ENCODE results near the gene MAP3K1.
A peak's percentile ranks its signal among the peaks of the same experiment; 100 is the strongest.

The MAP3K1 gene

GRCh38 chr5:56814361-56814962 lies 887 bp upstream of the MAP3K1 start:
- TF ChIP-seq POLR2AphosphoS5 (IDR thresholded peaks at IDR 0.05; ENCODE audit: low read depth, low read length), result no peak
- TF ChIP-seq, protein P1, sequence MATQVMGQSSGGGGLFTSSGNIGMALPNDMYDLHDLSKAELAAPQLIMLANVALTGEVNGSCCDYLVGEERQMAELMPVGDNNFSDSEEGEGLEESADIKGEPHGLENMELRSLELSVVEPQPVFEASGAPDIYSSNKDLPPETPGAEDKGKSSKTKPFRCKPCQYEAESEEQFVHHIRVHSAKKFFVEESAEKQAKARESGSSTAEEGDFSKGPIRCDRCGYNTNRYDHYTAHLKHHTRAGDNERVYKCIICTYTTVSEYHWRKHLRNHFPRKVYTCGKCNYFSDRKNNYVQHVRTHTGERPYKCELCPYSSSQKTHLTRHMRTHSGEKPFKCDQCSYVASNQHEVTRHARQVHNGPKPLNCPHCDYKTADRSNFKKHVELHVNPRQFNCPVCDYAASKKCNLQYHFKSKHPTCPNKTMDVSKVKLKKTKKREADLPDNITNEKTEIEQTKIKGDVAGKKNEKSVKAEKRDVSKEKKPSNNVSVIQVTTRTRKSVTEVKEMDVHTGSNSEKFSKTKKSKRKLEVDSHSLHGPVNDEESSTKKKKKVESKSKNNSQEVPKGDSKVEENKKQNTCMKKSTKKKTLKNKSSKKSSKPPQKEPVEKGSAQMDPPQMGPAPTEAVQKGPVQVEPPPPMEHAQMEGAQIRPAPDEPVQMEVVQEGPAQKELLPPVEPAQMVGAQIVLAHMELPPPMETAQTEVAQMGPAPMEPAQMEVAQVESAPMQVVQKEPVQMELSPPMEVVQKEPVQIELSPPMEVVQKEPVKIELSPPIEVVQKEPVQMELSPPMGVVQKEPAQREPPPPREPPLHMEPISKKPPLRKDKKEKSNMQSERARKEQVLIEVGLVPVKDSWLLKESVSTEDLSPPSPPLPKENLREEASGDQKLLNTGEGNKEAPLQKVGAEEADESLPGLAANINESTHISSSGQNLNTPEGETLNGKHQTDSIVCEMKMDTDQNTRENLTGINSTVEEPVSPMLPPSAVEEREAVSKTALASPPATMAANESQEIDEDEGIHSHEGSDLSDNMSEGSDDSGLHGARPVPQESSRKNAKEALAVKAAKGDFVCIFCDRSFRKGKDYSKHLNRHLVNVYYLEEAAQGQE (IDR thresholded peaks at IDR 0.05; ENCODE audit: insufficient read depth in 1 of 2, low read depth in 2 of 2, low read length in 2 of 2), result no peak
- no peak for TF ChIP-seq SIN3A (IDR thresholded peaks at IDR 0.05; ENCODE audit: borderline replicate concordance, insufficient read depth, low read length)
- no peak for TF ChIP-seq FOXP2 (optimal IDR thresholded peaks at IDR 0.05; ENCODE audit: borderline replicate concordance, extremely low read depth, extremely low read length, insufficient read depth)
- no peak for TF ChIP-seq TAF1 (IDR thresholded peaks at IDR 0.05; ENCODE audit: borderline replicate concordance, insufficient read depth, low read length)

GRCh38 chr5:56815658-56816545 lies 553 bp downstream of the MAP3K1 start:
- TF ChIP-seq FOXP2 (optimal IDR thresholded peaks at IDR 0.05; ENCODE audit: borderline replicate concordance, extremely low read depth, extremely low read length, insufficient read depth), result no peak
- no peak for TF ChIP-seq SIN3A (IDR thresholded peaks at IDR 0.05; ENCODE audit: borderline replicate concordance, insufficient read depth, low read length)
- TF ChIP-seq POLR2AphosphoS5 (IDR thresholded peaks at IDR 0.05; ENCODE audit: low read depth, low read length), result no peak
- TF ChIP-seq, protein P1 (IDR thresholded peaks at IDR 0.05; ENCODE audit: insufficient read depth in 1 of 2, low read depth in 2 of 2, low read length in 2 of 2), result no peak
- no peak for TF ChIP-seq TAF1 (IDR thresholded peaks at IDR 0.05; ENCODE audit: borderline replicate concordance, insufficient read depth, low read length)

- 0 out of 2 replicates have a peak, but pooled peaks have one; percentile 19 for TF ChIP-seq SIN3A (IDR thresholded peaks at IDR 0.05; ENCODE audit: borderline replicate concordance, insufficient read depth, low read length)
- no peak for TF ChIP-seq POLR2AphosphoS5 (IDR thresholded peaks at IDR 0.05; ENCODE audit: low read depth, low read length)
Observed at GRCh38 chr5:56816546-56817081, 1.3 kb downstream of the MAP3K1 start.

- TF ChIP-seq POLR2AphosphoS5 (IDR thresholded peaks at IDR 0.05; ENCODE audit: low read depth, low read length), result no peak
- TF ChIP-seq, protein P1 (IDR thresholded peaks at IDR 0.05; ENCODE audit: insufficient read depth in 1 of 2, low read depth in 2 of 2, low read length in 2 of 2), result no peak
- no peak for TF ChIP-seq SIN3A (IDR thresholded peaks at IDR 0.05; ENCODE audit: borderline replicate concordance, insufficient read depth, low read length)
- no peak for TF ChIP-seq FOXP2 (optimal IDR thresholded peaks at IDR 0.05; ENCODE audit: borderline replicate concordance, extremely low read depth, extremely low read length, insufficient read depth)
- no peak for TF ChIP-seq TAF1 (IDR thresholded peaks at IDR 0.05; ENCODE audit: borderline replicate concordance, insufficient read depth, low read length)
Observed at GRCh38 chr5:56817263-56818014, 2.1 kb downstream of the MAP3K1 start.

GRCh38 chr5:56818450-56819037 lies 3.2 kb downstream of the MAP3K1 start:
- no peak for TF ChIP-seq POLR2AphosphoS5 (IDR thresholded peaks at IDR 0.05; ENCODE audit: low read depth, low read length)
- no peak for TF ChIP-seq SIN3A (IDR thresholded peaks at IDR 0.05; ENCODE audit: borderline replicate concordance, insufficient read depth, low read length)
- TF ChIP-seq TAF1 (IDR thresholded peaks at IDR 0.05; ENCODE audit: borderline replicate concordance, insufficient read depth, low read length), result no peak
- TF ChIP-seq, protein P1 (IDR thresholded peaks at IDR 0.05; ENCODE audit: insufficient read depth in 1 of 2, low read depth in 2 of 2, low read length in 2 of 2), result no peak
- TF ChIP-seq FOXP2 (optimal IDR thresholded peaks at IDR 0.05; ENCODE audit: borderline replicate concordance, extremely low read depth, extremely low read length, insufficient read depth), result no peak

Measured in PFSK-1 (cell line).